Frontal cortex (tissue), 4 donors: ENCODE measurements around the gene GRM8. TPM values are rescaled to one million over a fixed set of nuclear protein-coding genes. Genes with fewer than 3 reads are reported as not detected.
A peak's percentile ranks its signal among the peaks of the same experiment; 100 is the strongest.
"Not testable (repeated sequence)": the region's sequence is repeated elsewhere in the genome, so short reads cannot be mapped to it uniquely, and the experiment has no call there.

Source experiments
- DNase-seq, 2 donors: peaks; one replicate each; pipeline ENCODE4 v3.0.0; 2012; ENCODE audit warnings: low spot score in 2 of 2
- FAIRE-seq: peaks from 2 replicates; lab custom pipeline; 2012; peaks lifted over from hg19 to GRCh38; lab: Jason Lieb, UNC
- total RNA-seq: library from RNA; depleted of rRNA; stranded (reverse); fragments of >200 nt; gene quantifications from one replicate; pipeline ENCODE4 v1.2.3, GENCODE V29; 2014
- donor health status: control.
- donor health status: control.
- donor health status: control.

GRM8 gene
- total RNA-seq, 1 donor from 2014 or later, result 2.9 TPM

- DNase-seq (no peak), FAIRE-seq (no peak)
These were observed 408.9 kb downstream of the GRM8 start for GRCh38 chr7:126843883-126844282.

DNA sequence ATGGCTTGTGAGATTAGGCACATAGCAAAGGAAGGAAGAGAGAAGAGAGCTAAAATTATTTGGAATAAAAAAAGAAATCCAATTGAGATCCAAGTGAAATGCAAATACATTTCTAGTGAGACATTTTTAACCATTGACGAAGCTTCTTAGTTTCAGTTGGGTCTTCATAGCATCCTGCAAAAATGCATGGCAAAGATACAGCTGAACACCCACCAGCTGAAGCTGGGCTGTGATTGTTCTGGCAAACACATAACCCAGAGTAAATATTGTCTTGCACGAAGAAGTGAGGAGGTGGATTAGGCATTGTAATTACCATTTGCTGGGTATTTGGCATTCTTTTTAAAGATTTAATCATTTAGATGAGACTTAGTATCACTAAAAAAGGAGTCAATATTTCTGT is 409.4 kb downstream of the GRM8 start:
- DNase-seq, result no peak
- no peak for FAIRE-seq

DNA sequence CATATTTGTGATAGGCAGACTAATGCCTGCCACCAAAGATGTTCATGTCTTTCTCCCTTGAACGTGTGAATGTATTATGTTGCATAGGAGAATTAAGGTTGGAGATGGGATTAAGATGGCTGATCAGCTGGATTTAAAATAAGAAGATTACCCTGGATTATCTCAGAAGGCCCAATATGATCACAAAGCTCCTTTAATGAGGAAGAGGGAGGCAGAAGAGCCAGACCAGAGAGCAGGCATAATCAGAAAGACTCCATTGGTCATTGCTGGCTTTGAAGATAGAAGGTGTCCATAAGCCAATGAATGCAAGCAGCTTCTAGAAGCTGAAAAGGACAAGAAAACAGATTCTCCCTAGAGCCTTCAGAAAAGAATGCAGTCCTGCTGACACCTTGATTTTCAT is 410.3 kb downstream of the GRM8 start:
- FAIRE-seq (no peak), DNase-seq (no peak)

GRCh38 chr7:126840869-126841268 is 411.9 kb downstream of the GRM8 start:
- FAIRE-seq (no peak), DNase-seq (no peak)

DNA sequence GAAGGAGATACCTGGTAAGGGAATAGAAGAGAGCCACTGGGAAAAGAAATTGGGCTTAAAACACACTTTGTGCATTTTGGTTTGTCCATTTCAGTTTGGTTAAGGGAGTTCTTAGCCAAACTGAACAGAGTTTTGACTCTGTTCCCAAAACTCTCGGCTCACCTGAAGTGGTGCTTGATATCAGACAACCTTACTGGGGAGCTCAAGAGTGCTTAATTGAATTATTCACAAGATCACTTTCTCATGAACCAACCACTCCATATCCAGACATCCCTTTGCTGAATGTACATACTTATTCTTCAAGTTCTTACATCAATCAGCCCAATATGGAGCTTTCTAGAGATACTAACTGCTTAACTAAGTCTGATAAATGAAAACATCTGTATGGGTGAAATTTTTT is 413.1 kb downstream of the GRM8 start:
- no peak for FAIRE-seq
- DNase-seq, result no peak

DNA sequence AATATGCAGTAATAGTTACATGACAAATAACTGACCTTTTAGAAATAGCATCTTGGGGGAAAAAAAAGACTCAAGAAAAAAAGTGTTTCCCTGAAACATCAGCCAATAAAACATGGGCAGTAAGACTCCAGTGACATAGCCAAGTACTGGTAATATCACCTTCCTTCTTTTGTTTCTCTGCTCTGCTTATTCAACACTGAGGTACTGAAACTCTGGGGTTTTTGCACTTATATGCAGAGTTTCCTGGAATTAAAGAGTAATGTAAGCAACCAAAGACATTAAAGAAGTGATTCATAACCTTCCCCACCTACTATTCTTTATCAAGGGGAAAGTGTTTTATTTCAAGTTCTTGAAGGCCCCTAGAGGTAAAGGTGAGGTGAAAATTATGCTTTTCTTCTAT is 414.5 kb downstream of the GRM8 start:
- no peak for FAIRE-seq
- DNase-seq, result no peak

GRCh38 chr7:126831241-126831640 is 421.5 kb downstream of the GRM8 start:
- not testable (repeated sequence) for FAIRE-seq, DNase-seq

- DNase-seq (no peak), FAIRE-seq (no peak)
These were observed 431.8 kb downstream of the GRM8 start for GRCh38 chr7:126820925-126821324.

GRCh38 chr7:126819197-126819484 is 433.6 kb downstream of the GRM8 start:
- no peak for DNase-seq

GRCh38 chr7:126818393-126819196 is 434.1 kb downstream of the GRM8 start:
- no peak for FAIRE-seq
- DNase-seq, result no peak

More at GRCh38 chr7:126819197-126819484, 433.6 kb downstream of the GRM8 start:
- no peak for FAIRE-seq

DNA sequence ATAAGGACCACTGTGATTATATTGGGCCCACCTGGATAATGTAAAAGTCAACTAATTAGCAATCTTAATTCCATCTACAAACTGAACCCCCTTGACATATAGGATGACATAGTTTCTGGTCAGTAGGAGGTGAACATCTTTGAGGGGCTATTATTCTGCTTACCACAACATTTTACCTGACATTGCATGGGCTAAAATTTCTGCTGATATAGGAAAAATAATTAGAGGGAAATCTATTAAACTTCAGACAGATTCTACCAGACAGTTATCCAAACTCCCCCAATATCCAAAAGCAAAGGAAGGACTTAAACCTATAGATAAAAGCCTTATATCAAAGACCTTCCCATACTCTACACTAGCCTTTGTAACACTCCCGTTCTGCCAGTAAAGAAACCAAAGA is 443.6 kb downstream of the GRM8 start:
- DNase-seq, result no peak
- no peak for FAIRE-seq

- no peak for DNase-seq
- no peak for FAIRE-seq
These were observed 446.1 kb downstream of the GRM8 start for GRCh38 chr7:126806614-126807013.

- FAIRE-seq (no peak), DNase-seq (no peak)
These were observed 447.4 kb downstream of the GRM8 start for GRCh38 chr7:126805351-126805750.

- FAIRE-seq, result no peak
These were observed 448.1 kb downstream of the GRM8 start for GRCh38 chr7:126804604-126805003.

DNA sequence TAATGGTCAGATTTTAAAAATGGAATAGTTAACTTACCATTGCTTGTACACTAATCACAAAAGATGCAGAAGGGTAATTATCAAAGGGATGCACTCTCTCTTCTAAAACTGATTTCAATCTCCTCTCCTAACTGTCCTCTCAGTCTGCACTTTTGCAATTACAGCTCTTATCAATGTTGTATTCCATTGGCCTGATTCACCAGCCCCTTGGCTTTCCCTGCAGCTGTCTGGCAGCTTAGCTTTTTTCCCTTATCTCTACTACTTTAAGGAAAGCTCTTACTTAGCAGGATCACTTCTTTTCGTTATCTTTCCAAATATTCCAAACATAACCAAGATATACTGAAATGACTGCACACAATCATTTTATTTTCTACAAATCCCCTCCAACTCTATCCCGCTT is 448.8 kb downstream of the GRM8 start:
- no peak for FAIRE-seq

More at GRCh38 chr7:126804604-126805003, 448.1 kb downstream of the GRM8 start:
- no peak for DNase-seq

DNA sequence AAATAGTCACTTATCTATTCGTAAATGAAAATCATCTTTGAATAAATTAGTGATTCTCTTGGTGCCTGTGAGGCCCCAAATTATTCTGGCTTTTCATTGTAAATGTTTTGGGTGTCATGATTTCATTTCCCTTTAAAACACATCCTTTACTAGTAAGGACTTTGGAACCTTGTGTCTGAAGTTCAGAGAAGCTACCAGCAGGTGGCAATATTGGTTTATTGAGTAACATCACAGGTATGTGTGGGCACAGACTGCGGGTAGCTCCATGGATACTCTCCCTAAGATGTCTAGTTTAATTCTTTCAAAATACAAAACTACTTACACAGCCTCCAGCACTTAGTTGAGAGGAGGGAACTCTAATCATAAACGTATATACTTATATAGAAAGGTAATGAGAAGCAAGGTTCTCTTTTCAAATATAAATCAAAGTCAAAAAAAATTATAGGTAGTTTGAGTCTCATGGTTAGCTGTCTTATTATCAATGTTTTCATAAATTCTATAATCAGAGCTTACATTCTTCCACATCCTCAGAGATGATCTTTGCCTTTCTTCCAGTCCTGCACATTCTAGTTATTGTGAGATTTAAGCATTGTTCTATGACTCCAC is 449.6 kb downstream of the GRM8 start:
- FAIRE-seq (no peak), DNase-seq (peak in 1 of 2 donors; percentile 12)

More for the DNA sequence above, 448.8 kb downstream of the GRM8 start:
- no peak for DNase-seq

DNA sequence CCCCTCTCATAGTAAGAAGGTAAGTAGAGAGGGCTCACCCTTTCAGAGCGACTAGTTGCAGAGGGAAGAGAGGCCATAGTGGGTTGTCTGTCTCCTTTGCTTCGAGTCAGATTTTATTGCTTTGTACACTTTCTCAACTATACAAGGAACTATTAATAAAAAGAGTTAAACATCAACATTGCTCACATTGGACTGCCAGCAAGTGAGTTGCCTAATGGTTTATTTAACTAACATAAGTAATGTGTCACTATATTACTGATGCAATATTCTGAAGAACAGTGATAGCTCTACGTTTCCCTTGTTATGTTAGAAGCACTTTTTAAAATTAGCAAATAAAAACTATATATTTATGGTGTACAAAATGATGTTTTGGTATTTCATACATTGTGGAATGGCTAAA is 451.0 kb downstream of the GRM8 start:
- no peak for DNase-seq
- no peak for FAIRE-seq

- DNase-seq (no peak), FAIRE-seq (no peak)
These were observed 453.2 kb downstream of the GRM8 start for GRCh38 chr7:126799541-126799940.

DNA sequence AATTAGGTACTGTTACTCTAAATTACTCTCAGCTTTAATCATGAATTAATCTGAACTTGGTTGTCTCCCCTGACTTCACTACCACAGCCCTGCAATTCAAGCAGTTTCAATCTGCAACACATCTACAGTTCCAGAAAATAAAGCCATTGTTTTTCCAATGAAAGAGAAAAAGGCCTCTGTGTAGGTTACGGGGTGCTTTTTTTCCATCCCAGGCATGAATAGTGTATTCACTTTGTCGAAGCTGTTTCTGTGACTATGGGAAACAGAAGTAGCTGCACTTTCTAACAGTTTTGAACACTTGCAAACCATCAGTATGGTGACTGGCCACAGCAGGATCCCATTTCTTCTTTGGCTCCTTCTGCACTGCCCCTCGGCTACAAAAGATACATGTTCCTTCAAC is 460.2 kb downstream of the GRM8 start:
- DNase-seq (no peak), FAIRE-seq (peak; percentile 40)

- DNase-seq (no peak), FAIRE-seq (no peak)
These were observed 461.4 kb downstream of the GRM8 start for GRCh38 chr7:126791306-126791705.

DNA sequence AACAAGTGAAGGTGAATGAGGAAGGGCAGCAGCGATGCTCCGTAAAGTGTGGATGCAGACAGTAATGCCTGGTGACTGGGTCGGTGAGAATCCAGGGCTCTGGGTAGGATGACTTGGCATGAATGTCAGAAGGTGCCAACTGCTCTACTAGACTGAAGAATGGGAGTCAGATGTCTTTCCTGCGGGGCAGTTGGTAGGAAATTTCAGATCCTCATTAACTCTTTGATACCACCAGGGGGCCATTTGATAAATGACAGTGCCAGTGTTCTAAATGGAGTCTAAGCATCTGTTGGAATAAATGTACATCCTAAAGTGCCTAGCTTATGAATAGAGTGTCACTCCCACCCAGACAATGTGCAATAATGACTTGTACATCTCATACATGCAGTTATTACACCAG is 462.0 kb downstream of the GRM8 start:
- no peak for DNase-seq

GRCh38 chr7:126783613-126784012 is 469.1 kb downstream of the GRM8 start:
- FAIRE-seq (no peak), DNase-seq (no peak)

More for the DNA sequence above, 462.0 kb downstream of the GRM8 start:
- FAIRE-seq, result no peak
